ENCODE data around the gene NCMAP. TPM values are rescaled to one million over a fixed set of nuclear protein-coding genes. Genes with fewer than 3 reads are reported as not detected.
A peak's percentile ranks its signal among the peaks of the same experiment; 100 is the strongest.

Gene NCMAP
- polyA plus RNA-seq, 1 donor = 10.9 TPM

DNA sequence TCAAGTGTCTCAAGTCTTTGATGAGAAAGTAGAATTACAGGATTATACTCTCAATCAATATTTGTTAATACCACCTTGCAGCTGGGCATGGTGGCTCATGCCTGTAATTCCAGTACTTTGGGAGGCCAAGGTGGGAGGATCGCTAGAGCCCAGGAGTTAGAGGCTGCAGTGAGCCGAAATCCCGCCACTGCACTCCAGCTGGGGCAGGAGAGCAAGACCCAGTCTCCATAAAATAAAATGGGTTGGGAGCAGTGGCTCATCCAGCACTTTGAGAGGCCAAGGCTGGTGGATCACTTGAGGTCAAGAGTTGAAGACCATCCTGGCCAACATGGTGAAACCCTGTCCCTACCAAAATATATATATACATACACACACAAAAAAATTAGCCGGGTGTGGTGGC is 1.2 kb upstream of the NCMAP start:
- Histone ChIP-seq H3K4me3 (ENCODE audit: low read length) (no peak overlapping the region), H3K27me3 (ENCODE audit: control insufficient read depth, insufficient read depth, low read length) (peaks cover 11% of the 10 kb centered on the region), H3K27ac (ENCODE audit: low read length) (no peak overlapping the region), H3K9me3 (ENCODE audit: control insufficient read depth, low read depth, low read length) (no peaks in the 10 kb centered on the region), H3K36me3 (ENCODE audit: control insufficient read depth, insufficient read depth, low read length) (no peaks in the 10 kb centered on the region), H3K4me1 (ENCODE audit: control insufficient read depth, insufficient read depth, low read length) (peaks cover 47% of the 10 kb centered on the region)
- DNase-seq = no peak
- WGBS (ENCODE audit: insufficient coverage, low lambda C conversion rate) = no CpG with 5 or more reads among the region's 4 CpGs

DNA sequence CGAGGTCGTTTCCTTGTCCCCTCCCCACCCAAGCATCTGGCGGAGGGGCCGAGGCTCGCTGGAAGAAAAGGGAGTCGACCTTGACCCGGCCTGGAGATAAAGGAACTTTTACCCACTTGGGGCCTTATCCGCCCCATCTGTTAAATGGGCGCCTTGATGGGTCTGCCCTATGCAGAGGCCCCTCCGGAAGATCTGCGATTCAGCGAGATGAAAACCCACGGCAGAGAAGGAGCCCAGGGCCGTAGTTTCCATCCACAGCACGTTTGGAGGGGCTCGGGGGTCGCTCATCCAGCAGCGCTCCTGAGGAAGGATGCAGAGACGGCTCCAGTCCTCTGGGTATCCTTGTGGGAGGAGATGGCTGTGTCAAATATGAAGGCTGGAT is 518 bp downstream of the NCMAP start:
- Histone ChIP-seq H3K4me1 (ENCODE audit: control insufficient read depth, insufficient read depth, low read length) (peaks cover 45% of the 10 kb centered on the region), H3K27ac (ENCODE audit: low read length) (peak overlapping the region; percentile 77), H3K4me3 (ENCODE audit: low read length) (peak overlapping the region; percentile 66), H3K36me3 (ENCODE audit: control insufficient read depth, insufficient read depth, low read length) (no peaks in the 10 kb centered on the region), H3K9me3 (ENCODE audit: control insufficient read depth, low read depth, low read length) (no peaks in the 10 kb centered on the region), H3K27me3 (ENCODE audit: control insufficient read depth, insufficient read depth, low read length) (peaks cover 11% of the 10 kb centered on the region)
- no peak for DNase-seq
- 65% methylated on average over 4 of the region's 19 CpGs for WGBS (ENCODE audit: insufficient coverage, low lambda C conversion rate)

DNA sequence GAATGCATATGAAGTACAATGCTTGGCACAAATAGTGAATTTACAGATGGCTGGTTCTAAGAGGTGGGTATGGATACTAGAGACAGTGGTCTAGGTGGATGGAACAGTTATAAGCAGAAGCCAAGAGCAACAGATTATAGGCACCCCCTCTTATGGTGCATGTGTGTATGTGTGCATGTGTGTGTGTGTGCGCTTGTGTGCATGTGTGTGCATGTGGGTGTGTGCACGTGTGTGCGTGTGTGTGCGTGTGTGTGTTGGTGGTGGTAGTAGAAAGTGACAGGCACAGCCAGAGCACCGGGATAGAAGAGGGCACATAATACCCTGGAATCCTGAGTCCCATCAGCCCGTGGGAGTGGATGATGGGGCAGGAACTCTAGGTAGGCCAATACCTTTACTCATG is 1.3 kb downstream of the NCMAP start:
- Histone ChIP-seq H3K4me3 (ENCODE audit: low read length) (no peak overlapping the region), H3K4me1 (ENCODE audit: control insufficient read depth, insufficient read depth, low read length) (peaks cover 40% of the 10 kb centered on the region), H3K36me3 (ENCODE audit: control insufficient read depth, insufficient read depth, low read length) (no peaks in the 10 kb centered on the region), H3K27ac (ENCODE audit: low read length) (peak overlapping the region; percentile 79), H3K9me3 (ENCODE audit: control insufficient read depth, low read depth, low read length) (no peaks in the 10 kb centered on the region), H3K27me3 (ENCODE audit: control insufficient read depth, insufficient read depth, low read length) (peaks cover 11% of the 10 kb centered on the region)
- no CpG with 5 or more reads among the region's 6 CpGs for WGBS (ENCODE audit: insufficient coverage, low lambda C conversion rate)
- no peak for DNase-seq

DNA sequence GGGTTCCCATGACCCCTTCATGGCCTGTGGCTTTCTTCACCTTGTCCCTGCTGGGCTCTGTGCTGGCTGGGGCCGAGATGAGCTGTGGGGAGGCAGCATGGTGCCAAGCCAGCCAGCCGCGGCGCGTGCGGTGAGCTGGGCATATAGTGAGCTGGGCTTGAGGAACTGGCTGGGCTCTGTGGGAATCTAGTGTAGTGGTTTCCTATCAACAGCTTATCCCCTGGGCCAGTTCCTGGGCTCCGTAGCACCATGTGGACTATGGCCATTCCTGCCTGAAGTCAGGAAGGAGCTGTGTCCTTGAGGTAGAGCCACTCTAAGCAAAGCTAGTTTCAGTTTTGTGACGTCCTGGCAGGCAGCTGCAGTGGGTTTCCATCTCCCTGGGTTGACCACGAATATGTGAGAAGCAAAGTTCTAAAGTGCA is 1.8 kb downstream of the NCMAP start:
- peak in 1 of 2 donors; percentile 82 for DNase-seq
- peaks cover 41% of the 10 kb centered on the region for H3K4me1 ChIP-seq (ENCODE audit: control insufficient read depth, insufficient read depth, low read length)
- no peaks in the 10 kb centered on the region for H3K36me3 ChIP-seq (ENCODE audit: control insufficient read depth, insufficient read depth, low read length)
- peaks cover 11% of the 10 kb centered on the region for H3K27me3 ChIP-seq (ENCODE audit: control insufficient read depth, insufficient read depth, low read length)
- H3K4me3 ChIP-seq (ENCODE audit: low read length) = no peak overlapping the region
- peak overlapping the region; percentile 79 for H3K27ac ChIP-seq (ENCODE audit: low read length)
- WGBS (ENCODE audit: insufficient coverage, low lambda C conversion rate) = no CpG with 5 or more reads among the region's 9 CpGs
- no peaks in the 10 kb centered on the region for H3K9me3 ChIP-seq (ENCODE audit: control insufficient read depth, low read depth, low read length)

DNA sequence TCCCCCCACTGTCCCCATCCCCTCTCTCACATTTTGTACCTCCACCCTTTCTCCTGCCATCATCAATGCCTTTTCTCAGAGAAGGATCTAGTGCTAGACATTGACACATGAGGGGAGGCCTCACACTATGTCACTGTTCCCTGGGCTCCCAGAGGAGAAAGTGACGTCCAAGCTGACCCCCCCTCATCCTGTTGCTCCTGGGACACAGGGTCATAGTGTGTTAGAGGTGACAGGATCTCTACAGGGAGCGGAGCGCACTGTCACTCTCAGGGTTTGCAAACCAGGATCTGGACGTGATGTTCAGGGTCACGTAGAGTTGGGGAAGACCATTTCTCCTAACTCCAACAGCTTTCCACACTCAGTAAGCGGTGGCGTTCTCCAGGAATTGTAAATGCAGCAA is 2.6 kb downstream of the NCMAP start:
- no peak overlapping the region for H3K4me3 ChIP-seq (ENCODE audit: low read length)
- H3K27me3 ChIP-seq (ENCODE audit: control insufficient read depth, insufficient read depth, low read length) = peaks cover 11% of the 10 kb centered on the region
- H3K27ac ChIP-seq (ENCODE audit: low read length) = peak overlapping the region; percentile 79
- WGBS (ENCODE audit: insufficient coverage, low lambda C conversion rate) = no CpG with 5 or more reads among the region's 7 CpGs
- H3K4me1 ChIP-seq (ENCODE audit: control insufficient read depth, insufficient read depth, low read length) = peaks cover 45% of the 10 kb centered on the region
- DNase-seq = no peak
- no peaks in the 10 kb centered on the region for H3K36me3 ChIP-seq (ENCODE audit: control insufficient read depth, insufficient read depth, low read length)
- H3K9me3 ChIP-seq (ENCODE audit: control insufficient read depth, low read depth, low read length) = no peaks in the 10 kb centered on the region

DNA sequence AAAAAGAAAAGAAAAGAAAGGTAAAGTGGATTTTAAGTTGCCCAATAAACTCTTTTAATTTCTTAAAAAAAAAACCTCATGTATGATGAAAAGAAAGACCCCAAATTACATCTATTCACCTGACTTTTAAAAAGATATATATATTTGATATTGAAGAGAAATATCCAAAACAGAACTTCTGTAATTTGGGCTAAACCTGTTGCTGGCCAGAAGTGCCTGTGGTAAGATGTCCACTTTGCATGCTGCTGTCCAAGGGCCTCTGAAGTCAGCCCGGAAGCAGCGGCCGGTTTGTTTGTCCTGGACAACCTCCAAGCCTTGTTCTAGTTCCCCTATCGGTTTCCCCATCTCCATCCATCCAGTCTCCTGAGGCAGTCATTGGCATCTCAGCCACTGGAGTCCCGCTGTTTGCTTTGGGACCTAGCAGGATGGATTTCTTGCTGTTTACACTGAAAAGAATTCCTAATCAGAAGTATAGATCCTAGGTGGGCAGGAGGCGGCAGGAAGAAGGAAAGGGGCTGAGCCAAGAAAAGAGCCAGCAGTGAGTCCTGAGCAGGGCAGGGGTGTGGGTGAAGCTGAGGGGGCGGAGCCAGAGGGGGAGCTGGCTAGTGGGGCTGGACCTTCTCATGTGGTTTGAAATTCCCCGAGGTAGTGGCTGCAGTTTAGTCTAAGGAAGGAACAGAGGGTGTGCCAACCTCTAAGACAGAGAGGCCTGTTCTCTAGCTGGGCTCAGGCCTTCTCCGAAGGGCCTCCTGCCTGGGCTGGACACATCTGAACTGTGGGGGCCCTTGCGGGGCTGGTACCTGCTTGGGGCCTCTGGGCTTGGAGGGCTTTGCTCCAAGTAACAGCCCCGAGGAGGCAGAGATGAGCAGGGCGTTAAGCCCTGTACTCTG is 3.3 kb downstream of the NCMAP start:
- H3K9me3 ChIP-seq (ENCODE audit: control insufficient read depth, low read depth, low read length) = no peaks in the 10 kb centered on the region
- no CpG with 5 or more reads among the region's 12 CpGs for WGBS (ENCODE audit: insufficient coverage, low lambda C conversion rate)
- H3K4me1 ChIP-seq (ENCODE audit: control insufficient read depth, insufficient read depth, low read length) = peaks cover 45% of the 10 kb centered on the region
- H3K27ac ChIP-seq (ENCODE audit: low read length) = no peak overlapping the region
- no peak for DNase-seq
- H3K4me3 ChIP-seq (ENCODE audit: low read length) = no peak overlapping the region
- H3K27me3 ChIP-seq (ENCODE audit: control insufficient read depth, insufficient read depth, low read length) = peaks cover 11% of the 10 kb centered on the region
- H3K36me3 ChIP-seq (ENCODE audit: control insufficient read depth, insufficient read depth, low read length) = no peaks in the 10 kb centered on the region

DNA sequence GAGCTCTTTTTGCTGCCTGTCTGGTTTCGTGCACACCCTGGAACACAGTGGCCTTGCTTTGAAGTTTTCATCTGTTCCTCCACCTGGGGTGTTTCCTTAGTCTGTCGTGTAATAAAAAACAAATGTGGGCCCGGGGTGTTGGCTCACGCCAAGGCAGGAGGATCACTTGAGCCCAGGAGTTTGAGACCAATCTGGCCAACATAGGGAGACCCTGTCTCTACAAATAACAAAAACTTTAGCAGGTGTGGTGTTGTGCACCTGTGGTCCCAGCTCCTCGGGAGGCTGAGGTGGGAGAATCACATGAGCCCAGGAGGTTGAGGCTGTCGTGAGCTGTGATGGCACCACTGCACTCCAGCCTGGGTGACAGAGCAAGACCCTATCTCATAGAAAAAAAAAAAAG is 4.5 kb downstream of the NCMAP start:
- Histone ChIP-seq H3K4me1 (ENCODE audit: control insufficient read depth, insufficient read depth, low read length) (peaks cover 45% of the 10 kb centered on the region), H3K27me3 (ENCODE audit: control insufficient read depth, insufficient read depth, low read length) (peaks cover 11% of the 10 kb centered on the region), H3K36me3 (ENCODE audit: control insufficient read depth, insufficient read depth, low read length) (no peaks in the 10 kb centered on the region), H3K27ac (ENCODE audit: low read length) (no peak overlapping the region), H3K4me3 (ENCODE audit: low read length) (no peak overlapping the region), H3K9me3 (ENCODE audit: control insufficient read depth, low read depth, low read length) (no peaks in the 10 kb centered on the region)
- no peak for DNase-seq
- no CpG with 5 or more reads among the region's 6 CpGs for WGBS (ENCODE audit: insufficient coverage, low lambda C conversion rate)

DNA sequence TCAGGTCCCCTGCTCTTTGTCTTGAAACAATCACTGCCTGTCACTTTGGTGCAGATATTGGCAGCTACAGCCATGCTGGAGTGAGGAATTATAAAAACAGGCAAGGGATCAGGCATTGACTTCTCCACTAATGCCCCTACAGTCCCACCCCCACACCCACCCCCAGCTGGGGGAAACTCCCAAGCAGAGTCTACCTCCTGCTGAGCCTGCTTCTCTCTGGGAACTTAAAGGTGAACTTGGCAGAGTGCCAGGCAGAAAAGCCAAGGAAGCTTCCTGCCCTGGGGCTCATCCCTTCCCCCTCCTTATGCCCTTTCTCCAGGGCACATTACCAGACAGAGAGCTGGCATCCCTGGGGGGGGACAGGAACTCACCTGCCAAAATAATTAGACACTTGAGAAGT is 6.7 kb downstream of the NCMAP start:
- peak; percentile 49 to 76 for DNase-seq
- H3K27me3 ChIP-seq (ENCODE audit: control insufficient read depth, insufficient read depth, low read length) = no peaks in the 10 kb centered on the region

DNA sequence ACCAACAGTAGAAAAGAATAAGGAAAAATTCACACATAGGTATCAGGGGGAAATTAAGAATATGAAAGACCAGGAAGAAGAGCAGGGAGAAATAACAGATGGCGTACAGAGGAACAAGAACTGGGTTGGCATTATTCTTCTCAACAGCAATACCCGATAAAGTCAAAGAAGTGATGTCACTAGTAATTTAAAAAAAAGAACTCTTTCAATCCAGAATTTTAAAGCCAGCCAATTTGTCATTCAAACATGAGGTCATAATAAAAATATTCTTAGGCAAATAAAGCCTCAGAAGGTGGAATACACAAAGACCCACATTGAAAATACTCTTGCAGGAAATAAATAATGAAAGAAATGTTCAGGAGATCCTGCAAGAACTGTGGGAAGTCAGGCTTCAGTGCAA is 8.8 kb downstream of the NCMAP start:
- Histone ChIP-seq H3K4me3 (ENCODE audit: low read length) (no peak overlapping the region), H3K27me3 (ENCODE audit: control insufficient read depth, insufficient read depth, low read length) (no peaks in the 10 kb centered on the region), H3K27ac (ENCODE audit: low read length) (no peak overlapping the region), H3K36me3 (ENCODE audit: control insufficient read depth, insufficient read depth, low read length) (no peaks in the 10 kb centered on the region), H3K9me3 (ENCODE audit: control insufficient read depth, low read depth, low read length) (no peaks in the 10 kb centered on the region), H3K4me1 (ENCODE audit: control insufficient read depth, insufficient read depth, low read length) (peaks cover 47% of the 10 kb centered on the region)
- WGBS (ENCODE audit: insufficient coverage, low lambda C conversion rate) = 57% methylated on average over 2 of the region's 2 CpGs
- no peak for DNase-seq

More for the DNA sequence above, 6.7 kb downstream of the NCMAP start:
- Histone ChIP-seq H3K9me3 (ENCODE audit: control insufficient read depth, low read depth, low read length) (no peaks in the 10 kb centered on the region), H3K27ac (ENCODE audit: low read length) (peak overlapping the region; percentile 44), H3K4me1 (ENCODE audit: control insufficient read depth, insufficient read depth, low read length) (peaks cover 47% of the 10 kb centered on the region), H3K4me3 (ENCODE audit: low read length) (no peak overlapping the region), H3K36me3 (ENCODE audit: control insufficient read depth, insufficient read depth, low read length) (no peaks in the 10 kb centered on the region)

DNA sequence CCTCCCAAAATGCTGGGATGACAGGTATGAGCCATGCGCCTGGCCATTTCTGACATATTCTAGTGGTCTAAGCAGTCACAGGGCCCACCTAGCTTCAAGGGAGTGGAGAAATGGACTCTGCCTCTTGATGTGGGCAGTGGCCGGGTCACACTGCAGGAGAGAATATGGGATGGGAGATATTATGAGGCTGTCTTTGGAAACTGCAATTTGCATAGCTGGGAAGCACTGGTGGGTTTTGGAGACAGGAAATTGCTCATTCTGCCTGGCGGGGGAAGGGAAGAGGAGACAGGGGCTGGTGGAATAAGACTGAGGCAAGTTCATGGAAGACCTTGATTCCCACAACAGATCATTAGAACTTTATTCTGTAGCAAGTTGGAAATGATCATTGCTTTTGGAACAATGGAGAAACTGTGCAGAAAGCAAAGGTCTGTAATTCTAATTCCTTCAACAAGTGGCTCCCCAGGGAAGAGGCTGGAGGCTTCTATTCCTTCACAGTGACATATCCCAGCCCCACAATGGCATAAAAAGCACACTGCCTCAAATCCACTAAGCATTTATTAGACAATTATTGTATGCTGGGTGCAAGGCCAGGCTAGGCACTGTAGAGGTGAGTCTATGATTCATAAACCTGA is 10.5 kb downstream of the NCMAP start:
- DNase-seq = peak in 1 of 2 donors; percentile 60
- WGBS (ENCODE audit: insufficient coverage, low lambda C conversion rate) = no CpG with 5 or more reads among the region's 3 CpGs
- H3K27ac ChIP-seq (ENCODE audit: low read length) = peak overlapping the region; percentile 94

More for the DNA sequence above, 10.5 kb downstream of the NCMAP start:
- H3K4me3 ChIP-seq (ENCODE audit: low read length) = no peak overlapping the region
- H3K27me3 ChIP-seq (ENCODE audit: control insufficient read depth, insufficient read depth, low read length) = no peaks in the 10 kb centered on the region
- no peaks in the 10 kb centered on the region for H3K9me3 ChIP-seq (ENCODE audit: control insufficient read depth, low read depth, low read length)
- peaks cover 44% of the 10 kb centered on the region for H3K4me1 ChIP-seq (ENCODE audit: control insufficient read depth, insufficient read depth, low read length)
- no peaks in the 10 kb centered on the region for H3K36me3 ChIP-seq (ENCODE audit: control insufficient read depth, insufficient read depth, low read length)

Data from large intestine (tissue), 3 donors.